ENCODE data around the gene CLDN8.

DNA sequence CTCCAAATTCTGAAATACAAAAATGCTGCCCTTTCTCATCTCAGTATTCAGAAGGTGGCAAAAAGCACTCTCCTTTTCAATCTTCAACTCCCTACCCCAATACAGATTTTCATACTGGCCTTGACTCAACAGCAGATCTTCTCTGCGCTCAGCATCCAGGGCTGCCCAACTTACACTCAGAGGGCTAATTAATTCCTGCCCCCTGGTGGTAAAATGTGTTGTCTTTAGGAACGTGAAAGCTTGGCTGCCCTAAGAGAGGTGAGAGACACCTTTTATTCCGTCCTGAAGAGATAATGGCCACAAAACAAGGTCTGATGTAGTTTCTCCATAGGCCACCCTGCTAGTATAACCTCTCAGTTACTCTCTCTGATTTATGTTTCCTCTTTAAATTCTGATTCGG is 41.9 kb upstream of the CLDN8 start:
- no peak for TF ChIP-seq YY1 (IDR thresholded peaks at IDR 0.05; ENCODE audit: extremely low read depth, insufficient replicate concordance, low read depth, low read length)
- no peak for TF ChIP-seq POLR2A (IDR thresholded peaks at IDR 0.05; ENCODE audit: borderline replicate concordance, extremely low read depth, insufficient read depth, insufficient read length)
- TF ChIP-seq, protein P1, sequence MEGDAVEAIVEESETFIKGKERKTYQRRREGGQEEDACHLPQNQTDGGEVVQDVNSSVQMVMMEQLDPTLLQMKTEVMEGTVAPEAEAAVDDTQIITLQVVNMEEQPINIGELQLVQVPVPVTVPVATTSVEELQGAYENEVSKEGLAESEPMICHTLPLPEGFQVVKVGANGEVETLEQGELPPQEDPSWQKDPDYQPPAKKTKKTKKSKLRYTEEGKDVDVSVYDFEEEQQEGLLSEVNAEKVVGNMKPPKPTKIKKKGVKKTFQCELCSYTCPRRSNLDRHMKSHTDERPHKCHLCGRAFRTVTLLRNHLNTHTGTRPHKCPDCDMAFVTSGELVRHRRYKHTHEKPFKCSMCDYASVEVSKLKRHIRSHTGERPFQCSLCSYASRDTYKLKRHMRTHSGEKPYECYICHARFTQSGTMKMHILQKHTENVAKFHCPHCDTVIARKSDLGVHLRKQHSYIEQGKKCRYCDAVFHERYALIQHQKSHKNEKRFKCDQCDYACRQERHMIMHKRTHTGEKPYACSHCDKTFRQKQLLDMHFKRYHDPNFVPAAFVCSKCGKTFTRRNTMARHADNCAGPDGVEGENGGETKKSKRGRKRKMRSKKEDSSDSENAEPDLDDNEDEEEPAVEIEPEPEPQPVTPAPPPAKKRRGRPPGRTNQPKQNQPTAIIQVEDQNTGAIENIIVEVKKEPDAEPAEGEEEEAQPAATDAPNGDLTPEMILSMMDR (IDR thresholded peaks at IDR 0.05 in 2 of 3, conservative IDR thresholded peaks at IDR 0.05 in 1 of 3; ENCODE audit: borderline replicate concordance in 1 of 3, insufficient read depth in 1 of 3, low read depth in 2 of 3, low read length in 2 of 3), result no peak
